ENCODE measurements around the gene CDC20B.
"Not testable (repeated sequence)": the region's sequence is repeated elsewhere in the genome, so short reads cannot be mapped to it uniquely, and the experiment has no call there.

Gene CDC20B

GRCh38 chr5:55104036-55104772, 68.8 kb downstream of the CDC20B start:
- no peak for DNase-seq

- no peak for DNase-seq
Measured at GRCh38 chr5:55102348-55102747, 70.6 kb downstream of the CDC20B start, which contains the start of gene GZMA. GZMA (plus strand) TSS chr5:55102646; CDS start chr5:55102683, 37 bp downstream.

GRCh38 chr5:55101556-55102276, 71.3 kb downstream of the CDC20B start:
- no peak for DNase-seq

GRCh38 chr5:55101148-55101547, 71.8 kb downstream of the CDC20B start:
- not testable (repeated sequence) for DNase-seq

GRCh38 chr5:55096861-55097260, 76.1 kb downstream of the CDC20B start:
- no peak for DNase-seq

GRCh38 chr5:55096182-55096581, 76.8 kb downstream of the CDC20B start:
- DNase-seq = no peak

GRCh38 chr5:55091011-55091410, 82.0 kb downstream of the CDC20B start:
- DNase-seq = not testable (repeated sequence)

- DNase-seq = not testable (repeated sequence)
Measured at GRCh38 chr5:55089301-55089700, 83.7 kb downstream of the CDC20B start.

- no peak for DNase-seq
Measured at GRCh38 chr5:55081541-55081940, 91.4 kb downstream of the CDC20B start.

GRCh38 chr5:55073211-55073610, 99.8 kb downstream of the CDC20B start:
- DNase-seq = no peak

- no peak for DNase-seq
Measured at GRCh38 chr5:55072666-55073065, 100.3 kb downstream of the CDC20B start.

GRCh38 chr5:55071413-55071812, 101.6 kb downstream of the CDC20B start:
- DNase-seq = no peak

GRCh38 chr5:55070968-55071367, 102.0 kb downstream of the CDC20B start:
- DNase-seq = no peak

- DNase-seq = no peak
Measured at GRCh38 chr5:55066277-55066676, 106.7 kb downstream of the CDC20B start.

- DNase-seq = no peak
Measured at GRCh38 chr5:55064523-55064922, 108.5 kb downstream of the CDC20B start.

- no peak for DNase-seq
Measured at GRCh38 chr5:55063899-55064298, 109.1 kb downstream of the CDC20B start.

GRCh38 chr5:55063220-55063863, 109.6 kb downstream of the CDC20B start:
- DNase-seq = no peak

Measured in DMS79 (cell line).